CD4-positive, CD25-positive, alpha-beta regulatory T cell (primary cell): ENCODE data around the gene DNAH10. TPM values are rescaled to one million over a fixed set of nuclear protein-coding genes. Genes with fewer than 3 reads are reported as not detected.

Source experiments
- ATAC-seq, 2 donors: fragments of 150-1000 bp; cut with Tn5 transposase; one replicate each; pipeline ENCODE4 v1.10.0; 2021; ENCODE audit warnings: low read depth in 2 of 2, moderate number of reproducible peaks in 2 of 2, moderate library complexity in 1 of 2
- DNase-seq, 3 donors: peaks; one replicate each; pipeline versions ENCODE4 v3.0.0 to v3.0.0-alpha.2; 2012 to 2022; ENCODE audit warnings: mixed read lengths in 1 of 3
- H3K27ac ChIP-seq: one replicate; pipeline ENCODE4 v1.7.0; 2013; ENCODE audit warnings: mild to moderate bottlenecking, low read length; ENCODE audit not compliant: insufficient read depth, poor library complexity, severe bottlenecking
- H3K27me3 ChIP-seq: one replicate; pipeline ENCODE4 v1.7.0; 2013; ENCODE audit warnings: low read length; ENCODE audit not compliant: control insufficient read depth, insufficient read depth
- H3K36me3 ChIP-seq: one replicate; pipeline ENCODE4 v1.7.0; 2013; ENCODE audit warnings: mild to moderate bottlenecking, low read length, moderate library complexity; ENCODE audit not compliant: control insufficient read depth, insufficient read depth
- H3K4me1 ChIP-seq: 2 replicates; pipeline ENCODE4 v1.7.0; 2013; ENCODE audit warnings: mild to moderate bottlenecking, low read length; ENCODE audit not compliant: insufficient read depth, control insufficient read depth, poor library complexity, severe bottlenecking
- H3K4me3 ChIP-seq: one replicate; pipeline ENCODE4 v1.7.0; 2013; ENCODE audit warnings: low read depth, mild to moderate bottlenecking, low read length, moderate library complexity
- H3K9me3 ChIP-seq, 2 experiments: 1 replicate in 1 of 2; 2 replicates in 1 of 2; pipeline ENCODE4 v1.7.0; 2013; ENCODE audit warnings: low read length in 2 of 2, mild to moderate bottlenecking in 1 of 2, moderate library complexity in 1 of 2; ENCODE audit not compliant: control insufficient read depth in 2 of 2
- H3K27ac Mint-ChIP-seq, 3 donors: one replicate each; pipeline ENCODE4 v1.8.0; 2020 to 2022; ENCODE audit warnings: mild to moderate bottlenecking in 3 of 3, mixed read lengths in 3 of 3, moderate library complexity in 2 of 3
- H3K27me3 Mint-ChIP-seq: one replicate; pipeline ENCODE4 v1.8.0; 2022; ENCODE audit warnings: mild to moderate bottlenecking, mixed read lengths
- H3K36me3 Mint-ChIP-seq: one replicate; pipeline ENCODE4 v1.8.0; 2020; ENCODE audit warnings: mixed read lengths
- H3K4me1 Mint-ChIP-seq, 4 donors: one replicate each; pipeline ENCODE4 v1.8.0; 2020 to 2022; ENCODE audit warnings: mixed read lengths in 4 of 4, mild to moderate bottlenecking in 1 of 4
- H3K4me3 Mint-ChIP-seq, 4 donors: one replicate each; pipeline ENCODE4 v1.8.0; 2020 to 2022; ENCODE audit warnings: mild to moderate bottlenecking in 4 of 4, mixed read lengths in 4 of 4, moderate library complexity in 3 of 4
- H3K9me3 Mint-ChIP-seq, 7 donors: one replicate each; pipeline ENCODE4 v1.8.0; 2020 to 2022; ENCODE audit warnings: mixed read lengths in 7 of 7, mild to moderate bottlenecking in 3 of 7, moderate library complexity in 2 of 7
- polyA plus RNA-seq, 4 donors: library from polyadenylated mRNA; unstranded; fragments of 300-500 nt; fragmentation: Illumina TruSeq; gene quantifications; one replicate each; pipeline ENCODE4 v1.2.3, GENCODE V29; 2021
- total RNA-seq: library from RNA; stranded (reverse); gene quantifications from one replicate; pipeline ENCODE4 v1.2.3, GENCODE V29; 2022

The DNAH10 gene
- total and polyA plus RNA-seq, 5 donors from 2014 or later, result 0.02 to 0.07 TPM; not detected in 3

GRCh38 chr12:123762715-123763052, 583 bp downstream of the DNAH10 start:
- Histone ChIP-seq H3K9me3 (no peaks in the 10 kb centered on the region), H3K27ac (no peak overlapping the region), H3K27me3 (no peaks in the 10 kb centered on the region), H3K4me1 (peaks cover 15% of the 10 kb centered on the region), H3K36me3 (peaks cover 14% of the 10 kb centered on the region), H3K4me3 (no peak overlapping the region)
- Mint-ChIP-seq H3K27me3 (peaks cover 5% of the 10 kb centered on the region), H3K9me3 (peaks cover 0 to 1% (median 0%) of the 10 kb centered on the region in 7 donors), H3K4me3 (peak overlapping the region; percentile 17 to 86 (median 66)), H3K27ac (no peak overlapping the region), H3K4me1 (peaks cover 0 to 14% (median 5%) of the 10 kb centered on the region in 4 donors), H3K36me3 (peaks cover 13% of the 10 kb centered on the region)
- DNase-seq (no peak), ATAC-seq (no peak)

GRCh38 chr12:123763093-123763492, 992 bp downstream of the DNAH10 start:
- H3K9me3 Mint-ChIP-seq, result peaks cover 0 to 1% (median 0%) of the 10 kb centered on the region in 7 donors
- H3K4me3 ChIP-seq, result no peak overlapping the region
- ATAC-seq (no peak), DNase-seq (no peak)
- peaks cover 0 to 15% (median 5%) of the 10 kb centered on the region in 4 donors for H3K4me1 Mint-ChIP-seq
- no peak overlapping the region for H3K27ac Mint-ChIP-seq
- peak overlapping the region in 2 of 4 donors; percentile 82 to 86 for H3K4me3 Mint-ChIP-seq
- peaks cover 6% of the 10 kb centered on the region for H3K27me3 Mint-ChIP-seq
- H3K36me3 ChIP-seq, result peaks cover 13% of the 10 kb centered on the region
- H3K9me3 ChIP-seq, result no peaks in the 10 kb centered on the region
- peaks cover 15% of the 10 kb centered on the region for H3K4me1 ChIP-seq
- H3K27ac ChIP-seq, result no peak overlapping the region
- H3K36me3 Mint-ChIP-seq, result peaks cover 10% of the 10 kb centered on the region
- H3K27me3 ChIP-seq, result no peaks in the 10 kb centered on the region

GRCh38 chr12:123764109-123764508, 2.0 kb downstream of the DNAH10 start:
- Mint-ChIP-seq H3K9me3 (peaks cover 0 to 1% (median 0%) of the 10 kb centered on the region in 7 donors), H3K4me1 (peaks cover 0 to 17% (median 4%) of the 10 kb centered on the region in 4 donors), H3K4me3 (peak overlapping the region in 1 of 4 donors; percentile 58), H3K27ac (no peak overlapping the region), H3K36me3 (peaks cover 8% of the 10 kb centered on the region), H3K27me3 (peaks cover 10% of the 10 kb centered on the region)
- Histone ChIP-seq H3K4me3 (no peak overlapping the region), H3K9me3 (no peaks in the 10 kb centered on the region), H3K36me3 (peaks cover 7% of the 10 kb centered on the region), H3K27me3 (no peaks in the 10 kb centered on the region), H3K27ac (no peak overlapping the region), H3K4me1 (peaks cover 15% of the 10 kb centered on the region)
- DNase-seq (no peak), ATAC-seq (no peak)

DNA sequence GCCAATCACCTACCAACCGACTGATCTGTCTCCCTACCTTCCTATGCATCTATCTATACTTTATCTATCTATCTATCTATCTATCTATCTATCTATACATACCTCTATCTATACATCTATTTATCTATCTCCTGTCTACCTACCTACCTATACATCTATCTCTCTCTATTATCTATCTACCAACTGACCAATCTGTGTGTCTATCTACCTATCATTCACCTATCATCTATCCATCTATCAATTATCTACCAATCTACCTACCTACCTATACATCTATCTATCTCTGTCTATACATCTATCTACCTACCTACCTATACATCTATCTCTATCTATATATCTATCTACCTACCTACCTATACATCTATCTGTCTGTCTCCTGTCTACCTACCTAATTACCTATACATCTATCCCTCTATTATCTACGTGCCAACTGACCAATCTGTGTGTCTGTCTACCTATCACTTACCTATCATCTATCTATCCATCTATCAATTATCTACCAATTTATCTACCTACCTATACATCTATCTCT, 3.5 kb downstream of the DNAH10 start:
- Mint-ChIP-seq H3K27ac (no peak overlapping the region), H3K36me3 (no peaks in the 10 kb centered on the region), H3K4me3 (no peak overlapping the region), H3K4me1 (peaks cover 0 to 17% (median 4%) of the 10 kb centered on the region in 4 donors), H3K27me3 (peaks cover 10% of the 10 kb centered on the region), H3K9me3 (peaks cover 0 to 1% (median 0%) of the 10 kb centered on the region in 7 donors)
- no peaks in the 10 kb centered on the region for H3K36me3 ChIP-seq
- H3K4me1 ChIP-seq, result peaks cover 15% of the 10 kb centered on the region
- ATAC-seq, result no peak
- H3K9me3 ChIP-seq, result no peaks in the 10 kb centered on the region
- no peak for DNase-seq
- no peak overlapping the region for H3K27ac ChIP-seq
- no peaks in the 10 kb centered on the region for H3K27me3 ChIP-seq
- no peak overlapping the region for H3K4me3 ChIP-seq

- Histone ChIP-seq H3K9me3 (no peaks in the 10 kb centered on the region), H3K27ac (no peak overlapping the region), H3K4me3 (no peak overlapping the region), H3K27me3 (no peaks in the 10 kb centered on the region), H3K36me3 (no peaks in the 10 kb centered on the region), H3K4me1 (peaks cover 2% of the 10 kb centered on the region)
- H3K36me3 Mint-ChIP-seq, result no peaks in the 10 kb centered on the region
- no peak overlapping the region for H3K4me3 Mint-ChIP-seq
- DNase-seq, result peak in 1 of 3 donors; percentile 54
- no peak overlapping the region for H3K27ac Mint-ChIP-seq
- peaks cover 0 to 10% (median 2%) of the 10 kb centered on the region in 4 donors for H3K4me1 Mint-ChIP-seq
- ATAC-seq, result peak in 1 of 2 donors; percentile 52
- peaks cover 18% of the 10 kb centered on the region for H3K27me3 Mint-ChIP-seq
- peaks cover 0 to 1% (median 0%) of the 10 kb centered on the region in 7 donors for H3K9me3 Mint-ChIP-seq
Observed at GRCh38 chr12:123767613-123768012, 5.5 kb downstream of the DNAH10 start.

DNA sequence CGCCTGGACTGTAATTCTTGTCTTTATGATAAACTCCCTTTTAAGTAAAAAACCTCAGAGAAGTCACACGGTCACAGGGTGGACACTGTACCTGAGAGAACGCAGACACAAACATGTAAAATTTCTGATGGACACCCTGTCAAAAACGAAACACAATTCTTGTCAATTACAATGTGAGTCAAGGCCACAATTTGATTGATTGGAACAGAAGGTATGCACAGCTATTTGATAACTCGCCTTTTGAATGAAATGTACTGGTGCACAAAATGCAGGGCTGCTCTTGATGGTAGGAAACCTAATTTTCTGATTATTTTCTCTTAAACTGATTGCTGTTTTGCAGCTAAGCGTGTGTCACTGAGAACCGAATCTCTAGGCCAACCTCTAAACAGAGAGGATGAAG, 9.2 kb downstream of the DNAH10 start:
- H3K9me3 Mint-ChIP-seq, result peaks cover 0 to 7% (median 5%) of the 10 kb centered on the region in 7 donors
- peaks cover 0 to 7% (median 2%) of the 10 kb centered on the region in 4 donors for H3K4me1 Mint-ChIP-seq
- peaks cover 17% of the 10 kb centered on the region for H3K27me3 Mint-ChIP-seq
- DNase-seq, result no peak
- no peak for ATAC-seq
- Histone ChIP-seq H3K9me3 (peaks cover 0 to 3% of the 10 kb centered on the region in 2 experiments), H3K4me1 (no peaks in the 10 kb centered on the region), H3K36me3 (no peaks in the 10 kb centered on the region), H3K4me3 (no peak overlapping the region), H3K27me3 (peaks cover 7% of the 10 kb centered on the region), H3K27ac (no peak overlapping the region)
- H3K4me3 Mint-ChIP-seq, result no peak overlapping the region
- peaks cover 10% of the 10 kb centered on the region for H3K36me3 Mint-ChIP-seq
- H3K27ac Mint-ChIP-seq, result no peak overlapping the region

GRCh38 chr12:123772074-123772473, 10.0 kb downstream of the DNAH10 start:
- Mint-ChIP-seq H3K4me1 (peaks cover 0 to 7% (median 2%) of the 10 kb centered on the region in 4 donors), H3K4me3 (no peak overlapping the region), H3K9me3 (peaks cover 0 to 7% (median 5%) of the 10 kb centered on the region in 7 donors), H3K36me3 (peaks cover 10% of the 10 kb centered on the region), H3K27ac (no peak overlapping the region), H3K27me3 (peaks cover 21% of the 10 kb centered on the region)
- no peak for DNase-seq
- Histone ChIP-seq H3K4me3 (no peak overlapping the region), H3K27me3 (peaks cover 7% of the 10 kb centered on the region), H3K4me1 (no peaks in the 10 kb centered on the region), H3K36me3 (no peaks in the 10 kb centered on the region), H3K9me3 (peaks cover 0 to 3% of the 10 kb centered on the region in 2 experiments), H3K27ac (no peak overlapping the region)
- ATAC-seq, result no peak

- DNase-seq, result no peak
- Mint-ChIP-seq H3K4me1 (peaks cover 0 to under 1% (median 0%) of the 10 kb centered on the region in 4 donors), H3K9me3 (peaks cover 0 to 9% (median 5%) of the 10 kb centered on the region in 7 donors), H3K36me3 (peaks cover 10% of the 10 kb centered on the region), H3K27ac (no peak overlapping the region), H3K27me3 (peaks cover 17% of the 10 kb centered on the region), H3K4me3 (no peak overlapping the region)
- H3K9me3 ChIP-seq, result peaks cover 0 to 3% of the 10 kb centered on the region in 2 experiments
- H3K4me1 ChIP-seq, result no peaks in the 10 kb centered on the region
- no peak overlapping the region for H3K4me3 ChIP-seq
- peaks cover 7% of the 10 kb centered on the region for H3K27me3 ChIP-seq
- H3K27ac ChIP-seq, result no peak overlapping the region
- H3K36me3 ChIP-seq, result no peaks in the 10 kb centered on the region
- ATAC-seq, result no peak
Observed at GRCh38 chr12:123773375-123773774, 11.3 kb downstream of the DNAH10 start.
